Smooth muscle cell (in vitro differentiated cells): ENCODE measurements around the gene RASAL2. TPM values are rescaled to one million over a fixed set of nuclear protein-coding genes. Genes with fewer than 3 reads are reported as not detected.

ENCODE experiments used
- DNase-seq: peaks from one replicate; lab custom pipeline; 2025; ENCODE audit not compliant: unreplicated experiment; lab: John Stamatoyannopoulos, UW
- H2AFZ ChIP-seq: fragments of 200-600 bp; sonication (generic); 2 replicates; pipeline ENCODE4 v1.6.0; 2016; ENCODE audit warnings: antibody characterized with exemption, low read depth, mild to moderate bottlenecking
- H3F3A ChIP-seq: fragments of 200-600 bp; sonication (generic); 2 replicates; pipeline ENCODE4 v1.6.0; 2017; ENCODE audit warnings: antibody characterized with exemption, low read depth
- H3K27ac ChIP-seq: fragments of 200-600 bp; sonication (generic); 2 replicates; pipeline ENCODE4 v1.5.1; 2016; ENCODE audit warnings: low read depth, mild to moderate bottlenecking
- H3K27me3 ChIP-seq: fragments of 200-600 bp; sonication (generic); 2 replicates; pipeline ENCODE4 v1.6.1; 2016; ENCODE audit warnings: low read depth, mild to moderate bottlenecking
- H3K36me3 ChIP-seq: fragments of 200-600 bp; sonication (generic); 2 replicates; pipeline ENCODE4 v1.5.1; 2016; ENCODE audit warnings: low read depth
- H3K4me1 ChIP-seq: fragments of 200-600 bp; sonication (generic); 2 replicates; pipeline ENCODE4 v1.5.1; 2016; ENCODE audit warnings: low read depth
- H3K4me2 ChIP-seq: fragments of 200-600 bp; sonication (generic); 2 replicates; pipeline ENCODE4 v1.6.0; 2016; ENCODE audit warnings: mild to moderate bottlenecking
- H3K4me3 ChIP-seq: fragments of 200-600 bp; sonication (generic); 2 replicates; pipeline ENCODE4 v1.5.1; 2016; ENCODE audit warnings: mild to moderate bottlenecking
- H3K79me2 ChIP-seq: fragments of 200-600 bp; sonication (generic); 2 replicates; pipeline ENCODE4 v1.6.0; 2016; ENCODE audit warnings: low read depth, mild to moderate bottlenecking
- H3K9ac ChIP-seq: fragments of 200-600 bp; sonication (generic); 2 replicates; pipeline ENCODE4 v1.6.0; 2016; ENCODE audit warnings: low read depth
- H3K9me3 ChIP-seq: fragments of 200-600 bp; sonication (generic); replicated peaks from 2 replicates; pipeline ENCODE4 v1.5.1; 2016; ENCODE audit warnings: low read depth
- H4K20me1 ChIP-seq: fragments of 200-600 bp; sonication (generic); 2 replicates; pipeline ENCODE4 v1.6.0; 2016; ENCODE audit warnings: low read depth
- WGBS: methylation state at CpG from one replicate; pipeline ENCODE4 v1.1.7; 2016; ENCODE audit warnings: low lambda C conversion rate; 5-methylcytosine and 5-hydroxymethylcytosine counted together
- polyA plus RNA-seq: library from polyadenylated mRNA; unstranded; fragments of >200 nt; fragmentation: Nextera tagmentation; extraction: Ambion mirVana; gene quantifications from 2 replicates; pipeline ENCODE4 v1.2.1, GENCODE V29; 2016
- total RNA-seq: library from RNA; depleted of rRNA; stranded (reverse); fragments of >200 nt; gene quantifications from 2 replicates; pipeline ENCODE4 v1.2.3, GENCODE V29; 2014
- TF ChIP-seq, protein P1 (sequence below): fragments of 200-600 bp; sonication (generic); IDR thresholded peaks from 2 replicates; pipeline ENCODE4 v1.5.1; 2017; ENCODE audit warnings: borderline replicate concordance, mild to moderate bottlenecking, antibody characterized with exemption; ENCODE audit not compliant: insufficient read depth, poor library complexity, severe bottlenecking

RASAL2 gene
- total and polyA plus RNA-seq, 2 experiments from 2014 or later, result 4.3 to 17.6 TPM

DNA sequence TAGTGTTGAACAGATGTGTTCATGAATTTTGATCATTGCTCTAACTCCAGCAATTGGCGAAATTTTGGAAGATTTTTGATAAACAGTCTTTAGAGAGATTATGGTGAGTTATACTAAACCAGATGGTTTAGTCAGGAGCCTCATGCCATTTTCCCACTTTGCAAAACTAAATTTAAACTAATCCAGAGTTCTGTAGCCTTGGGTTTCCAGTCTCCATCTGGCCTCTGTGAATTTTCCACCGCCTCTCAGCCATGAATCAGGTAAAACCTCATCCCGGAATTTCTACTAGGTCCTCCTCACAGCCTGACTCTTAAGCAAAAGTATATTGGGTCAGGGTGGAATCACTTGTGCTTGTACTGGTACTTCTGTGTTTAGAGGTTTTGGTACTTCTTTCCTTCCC, 358.1 kb downstream of the RASAL2 start:
- H3K9me3 ChIP-seq, result no peaks in the 10 kb centered on the region
- H3K4me1 ChIP-seq, result no peaks in the 10 kb centered on the region
- no peaks in the 10 kb centered on the region for H4K20me1 ChIP-seq
- no peaks in the 10 kb centered on the region for H3K27me3 ChIP-seq
- H3K79me2 ChIP-seq, result no peaks in the 10 kb centered on the region
- H3K4me2 ChIP-seq, result peak overlapping the region; percentile 5
- no peak overlapping the region for H2AFZ ChIP-seq
- H3F3A ChIP-seq, result no peaks in the 10 kb centered on the region
- no peak overlapping the region for H3K27ac ChIP-seq
- no peak overlapping the region for H3K4me3 ChIP-seq
- TF ChIP-seq, protein P1, sequence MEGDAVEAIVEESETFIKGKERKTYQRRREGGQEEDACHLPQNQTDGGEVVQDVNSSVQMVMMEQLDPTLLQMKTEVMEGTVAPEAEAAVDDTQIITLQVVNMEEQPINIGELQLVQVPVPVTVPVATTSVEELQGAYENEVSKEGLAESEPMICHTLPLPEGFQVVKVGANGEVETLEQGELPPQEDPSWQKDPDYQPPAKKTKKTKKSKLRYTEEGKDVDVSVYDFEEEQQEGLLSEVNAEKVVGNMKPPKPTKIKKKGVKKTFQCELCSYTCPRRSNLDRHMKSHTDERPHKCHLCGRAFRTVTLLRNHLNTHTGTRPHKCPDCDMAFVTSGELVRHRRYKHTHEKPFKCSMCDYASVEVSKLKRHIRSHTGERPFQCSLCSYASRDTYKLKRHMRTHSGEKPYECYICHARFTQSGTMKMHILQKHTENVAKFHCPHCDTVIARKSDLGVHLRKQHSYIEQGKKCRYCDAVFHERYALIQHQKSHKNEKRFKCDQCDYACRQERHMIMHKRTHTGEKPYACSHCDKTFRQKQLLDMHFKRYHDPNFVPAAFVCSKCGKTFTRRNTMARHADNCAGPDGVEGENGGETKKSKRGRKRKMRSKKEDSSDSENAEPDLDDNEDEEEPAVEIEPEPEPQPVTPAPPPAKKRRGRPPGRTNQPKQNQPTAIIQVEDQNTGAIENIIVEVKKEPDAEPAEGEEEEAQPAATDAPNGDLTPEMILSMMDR, result no peak
- no peak for DNase-seq
- H3K9ac ChIP-seq, result no peak overlapping the region
- no peaks in the 10 kb centered on the region for H3K36me3 ChIP-seq
- WGBS, result 92% methylated on average over 3 of the region's 3 CpGs

DNA sequence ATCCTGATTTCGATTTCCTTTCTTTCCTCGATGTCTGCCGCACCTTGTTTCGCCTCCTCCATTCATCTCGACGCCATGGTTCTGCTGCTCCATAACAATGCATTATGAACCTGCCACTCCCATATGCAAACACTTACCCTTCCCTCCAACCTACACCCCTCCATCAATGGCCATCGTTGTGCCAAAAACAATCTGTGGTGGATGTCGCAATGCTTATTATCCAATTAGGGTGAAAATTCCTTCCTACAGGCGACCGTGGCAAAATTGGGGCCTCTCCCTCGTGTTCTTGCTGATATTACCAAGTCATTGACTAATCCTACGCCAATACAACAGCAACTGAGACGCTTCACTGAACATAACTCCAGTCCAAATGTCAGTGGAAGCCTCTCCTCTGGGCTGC, 362.6 kb downstream of the RASAL2 start:
- H3K9me3 ChIP-seq, result no peaks in the 10 kb centered on the region
- H3K4me3 ChIP-seq, result no peak overlapping the region
- no peak overlapping the region for H3K4me2 ChIP-seq
- DNase-seq, result no peak
- H2AFZ ChIP-seq, result no peak overlapping the region
- H3K36me3 ChIP-seq, result no peaks in the 10 kb centered on the region
- no peak overlapping the region for H3K9ac ChIP-seq
- H3K27ac ChIP-seq, result no peak overlapping the region
- no peaks in the 10 kb centered on the region for H3K27me3 ChIP-seq
- H3K79me2 ChIP-seq, result no peaks in the 10 kb centered on the region
- TF ChIP-seq, protein P1, result no peak
- WGBS, result 94% methylated on average over 13 of the region's 13 CpGs
- H3K4me1 ChIP-seq, result peaks cover 14% of the 10 kb centered on the region
- H3F3A ChIP-seq, result no peaks in the 10 kb centered on the region
- no peaks in the 10 kb centered on the region for H4K20me1 ChIP-seq

DNA sequence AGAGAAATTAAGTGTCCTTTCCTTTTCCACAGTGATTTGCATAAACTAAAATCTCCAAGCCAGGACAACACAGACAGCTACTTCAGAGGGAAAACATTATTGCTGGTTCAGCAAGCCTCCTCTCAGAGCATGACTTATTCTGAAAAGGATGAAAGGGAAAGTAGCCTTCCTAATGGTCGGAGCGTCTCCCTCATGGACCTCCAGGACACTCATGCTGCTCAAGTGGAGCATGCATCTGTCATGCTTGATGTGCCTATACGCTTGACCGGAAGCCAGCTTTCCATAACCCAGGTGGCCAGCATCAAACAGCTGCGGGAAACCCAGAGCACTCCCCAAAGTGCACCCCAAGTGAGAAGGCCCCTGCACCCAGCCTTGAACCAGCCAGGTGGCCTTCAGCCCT, 363.7 kb downstream of the RASAL2 start:
- H3K9ac ChIP-seq, result no peak overlapping the region
- 97% methylated on average over 5 of the region's 5 CpGs for WGBS
- no peaks in the 10 kb centered on the region for H3K79me2 ChIP-seq
- H3F3A ChIP-seq, result no peaks in the 10 kb centered on the region
- H3K4me1 ChIP-seq, result peaks cover 20% of the 10 kb centered on the region
- H4K20me1 ChIP-seq, result no peaks in the 10 kb centered on the region
- H2AFZ ChIP-seq, result no peak overlapping the region
- TF ChIP-seq, protein P1, result no peak
- no peak overlapping the region for H3K27ac ChIP-seq
- no peaks in the 10 kb centered on the region for H3K27me3 ChIP-seq
- DNase-seq, result no peak
- H3K9me3 ChIP-seq, result no peaks in the 10 kb centered on the region
- no peak overlapping the region for H3K4me2 ChIP-seq
- no peak overlapping the region for H3K4me3 ChIP-seq
- no peaks in the 10 kb centered on the region for H3K36me3 ChIP-seq

DNA sequence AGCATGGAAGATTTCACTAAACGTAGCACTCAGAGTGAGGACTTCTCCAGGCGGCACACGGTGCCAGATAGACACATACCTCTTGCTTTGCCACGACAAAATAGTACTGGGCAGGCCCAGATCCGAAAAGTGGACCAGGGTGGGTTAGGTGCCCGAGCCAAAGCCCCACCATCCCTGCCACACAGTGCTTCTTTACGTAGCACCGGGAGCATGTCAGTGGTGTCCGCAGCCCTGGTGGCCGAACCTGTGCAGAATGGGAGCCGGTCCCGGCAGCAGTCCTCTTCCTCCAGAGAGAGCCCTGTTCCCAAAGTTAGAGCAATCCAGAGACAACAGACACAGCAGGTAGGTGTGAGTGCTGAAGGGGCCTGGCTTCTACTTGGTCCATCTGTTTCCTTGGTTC, 364.3 kb downstream of the RASAL2 start:
- 98% methylated on average over 12 of the region's 12 CpGs for WGBS
- Histone ChIP-seq H3F3A (no peaks in the 10 kb centered on the region), H3K4me2 (no peak overlapping the region), H4K20me1 (no peaks in the 10 kb centered on the region), H3K79me2 (no peaks in the 10 kb centered on the region), H3K36me3 (no peaks in the 10 kb centered on the region), H3K9ac (no peak overlapping the region), H2AFZ (no peak overlapping the region), H3K9me3 (no peaks in the 10 kb centered on the region), H3K27me3 (no peaks in the 10 kb centered on the region), H3K27ac (no peak overlapping the region), H3K4me3 (no peak overlapping the region), H3K4me1 (peaks cover 20% of the 10 kb centered on the region)
- TF ChIP-seq, protein P1, result no peak
- no peak for DNase-seq
